GM18502 (cell line): ENCODE data around the gene PPP1R8.
"Not testable (repeated sequence)": the region's sequence is repeated elsewhere in the genome, so short reads cannot be mapped to it uniquely, and the experiment has no call there.

Source experiments
- ATAC-seq: cut with Tn5 transposase; IDR thresholded peaks from one replicate; pipeline ENCODE4 v1.9.1; 2021; ENCODE audit warnings: mild to moderate bottlenecking; ENCODE audit not compliant: unreplicated experiment, poor library complexity

PPP1R8 gene

DNA sequence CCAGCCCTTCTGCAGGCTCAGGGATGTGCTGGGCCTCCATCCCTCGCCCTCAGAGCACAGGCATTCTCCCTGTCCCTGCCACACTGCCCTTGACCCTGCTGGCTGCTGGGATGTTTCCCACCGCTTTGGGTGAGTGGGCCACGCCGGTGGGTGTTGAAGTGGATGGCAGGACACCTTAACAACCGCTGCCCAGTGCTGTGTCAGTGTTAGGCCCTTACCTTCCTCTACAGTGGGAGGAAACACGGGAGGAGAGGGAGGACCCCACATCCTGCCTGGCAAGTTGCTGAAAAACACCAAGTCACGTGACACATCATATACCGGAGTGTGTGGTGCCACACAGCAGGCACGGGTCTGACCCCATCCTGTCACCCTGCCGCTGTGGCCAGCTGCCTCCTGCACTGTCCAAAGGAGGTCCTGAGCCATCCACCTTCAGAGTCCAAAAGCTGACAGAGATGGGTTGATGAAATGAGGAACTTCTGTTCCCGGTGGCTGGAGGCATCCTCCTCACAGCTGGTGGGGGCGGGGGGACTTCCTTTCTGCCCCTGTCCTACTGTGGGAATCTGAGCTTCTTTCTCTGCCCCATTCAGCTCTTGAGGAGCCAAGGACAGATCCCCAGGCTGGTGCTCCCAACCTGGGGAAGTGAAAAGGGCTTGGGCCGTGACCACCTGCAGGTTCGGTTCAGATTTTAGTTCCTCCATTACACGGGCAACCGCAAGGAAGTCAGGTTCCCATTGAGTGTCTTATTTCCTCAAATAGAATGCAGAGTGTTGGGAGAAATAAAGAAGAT, 38.5 kb downstream of the PPP1R8 start:
- ATAC-seq: peak; percentile 48

DNA sequence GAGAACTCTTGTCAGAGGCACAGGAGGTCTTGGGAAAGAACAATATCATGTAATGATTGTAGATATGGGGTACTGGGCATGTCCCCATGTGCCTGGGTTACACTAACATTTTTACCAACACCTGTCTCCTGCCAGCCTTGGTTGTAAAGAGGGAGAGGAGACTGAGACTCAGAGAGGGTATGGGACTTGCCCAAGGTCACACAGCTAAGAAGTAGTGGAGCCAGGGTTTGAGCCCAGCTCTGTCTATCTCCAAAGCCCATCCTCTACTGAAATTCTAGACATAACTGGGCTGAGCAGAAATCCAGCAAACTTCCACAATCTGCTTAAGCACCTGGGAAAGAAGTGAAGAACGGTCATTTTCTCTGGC, 39.1 kb downstream of the PPP1R8 start:
- ATAC-seq: no peak

DNA sequence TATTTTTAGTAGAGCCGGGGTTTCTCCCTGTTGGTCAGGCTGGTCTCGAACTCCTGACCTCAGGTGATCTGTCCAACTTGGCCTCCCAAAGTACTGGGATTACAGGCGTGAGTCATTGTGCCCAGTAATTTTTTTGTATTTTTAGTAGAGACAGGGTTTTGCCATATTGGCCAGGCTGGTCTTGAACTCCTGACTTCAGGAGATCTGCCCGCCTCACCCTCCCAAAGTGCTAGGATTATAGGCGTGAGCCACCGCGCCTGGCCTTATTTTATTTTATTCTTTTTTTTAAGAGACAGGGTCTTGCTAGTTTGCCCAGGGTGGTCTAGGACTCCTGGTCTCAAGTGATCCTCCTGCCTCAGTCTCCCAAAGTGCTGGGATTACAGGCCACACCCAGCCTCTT, 40.5 kb downstream of the PPP1R8 start:
- not testable (repeated sequence) for ATAC-seq

DNA sequence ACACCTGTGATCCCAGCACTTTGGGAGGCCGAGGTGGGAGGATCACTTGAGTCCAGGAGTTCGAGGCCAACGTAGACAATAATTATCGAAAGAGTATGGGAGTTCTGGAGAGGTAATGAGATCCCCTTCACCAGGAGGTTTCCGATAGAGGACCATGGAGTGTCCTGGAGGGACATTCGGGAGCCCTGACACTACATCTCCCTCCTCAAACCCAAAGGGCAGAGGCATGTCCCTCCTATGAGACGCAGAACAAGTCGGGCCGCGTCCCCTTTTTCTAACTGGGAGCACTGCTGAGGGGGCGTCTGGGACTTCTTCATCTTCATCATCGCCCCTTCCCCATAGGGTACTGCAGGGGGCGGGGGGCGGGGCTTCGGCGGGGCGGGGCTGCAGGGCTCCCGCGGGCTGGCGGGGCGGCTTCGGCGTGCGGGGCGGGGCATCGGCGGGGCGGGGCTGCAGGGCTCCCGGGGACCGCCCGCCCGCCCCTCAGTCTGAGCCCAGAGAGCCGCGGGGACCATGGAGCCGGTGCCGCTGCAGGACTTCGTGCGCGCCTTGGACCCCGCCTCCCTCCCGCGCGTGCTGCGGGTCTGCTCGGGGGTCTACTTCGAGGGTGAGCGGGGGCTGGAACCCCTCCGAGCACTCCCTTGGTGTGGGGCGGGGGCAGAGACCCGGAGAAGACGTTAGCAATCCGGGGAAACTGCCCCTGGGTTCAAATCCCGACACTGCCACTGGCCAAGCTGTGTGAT, 41.6 kb downstream of the PPP1R8 start, which contains the start of gene THEMIS2:
THEMIS2 (plus strand) TSS at position 486 of the 743 bp plus-strand sequence; CDS start at position 514, 28 bp downstream.
- ATAC-seq: peak; percentile 35

DNA sequence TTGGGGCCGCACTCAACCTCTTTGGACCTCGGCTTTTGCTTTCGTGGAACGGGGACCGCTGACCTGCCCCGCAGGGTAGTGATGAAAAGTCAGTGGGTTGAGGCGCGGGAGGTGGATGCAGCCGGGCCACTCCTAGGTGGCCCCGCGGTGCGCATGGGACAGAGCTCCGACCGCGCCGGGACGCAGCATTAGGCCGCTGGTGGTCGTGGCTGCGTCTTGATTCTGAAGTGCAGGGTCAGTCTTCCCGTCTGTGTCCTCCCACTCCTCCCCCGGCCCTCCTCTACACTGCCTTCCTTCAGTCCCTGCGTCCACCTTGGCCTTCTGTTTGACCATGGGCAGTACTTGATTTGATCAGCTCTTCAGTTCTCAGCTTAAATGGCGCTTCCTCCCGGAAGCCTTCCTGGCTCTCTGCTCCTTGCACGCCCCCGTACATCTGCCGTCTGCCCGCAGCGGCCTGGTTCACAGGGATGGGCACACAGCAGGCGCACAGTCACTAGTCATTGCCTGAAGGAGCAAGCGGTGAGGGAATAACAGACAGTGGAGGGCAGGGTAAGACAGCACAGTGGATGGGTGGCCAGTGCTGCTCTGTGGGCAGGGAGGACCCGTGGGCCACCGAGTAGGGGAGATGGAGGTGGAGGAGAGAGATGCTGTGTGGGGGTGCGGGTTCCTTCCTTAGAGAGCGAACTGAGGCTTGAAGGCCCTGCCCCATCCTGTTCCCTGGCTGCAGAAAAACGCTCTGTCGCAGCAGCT, 42.4 kb downstream of the PPP1R8 start:
- ATAC-seq: peak; percentile 30

DNA sequence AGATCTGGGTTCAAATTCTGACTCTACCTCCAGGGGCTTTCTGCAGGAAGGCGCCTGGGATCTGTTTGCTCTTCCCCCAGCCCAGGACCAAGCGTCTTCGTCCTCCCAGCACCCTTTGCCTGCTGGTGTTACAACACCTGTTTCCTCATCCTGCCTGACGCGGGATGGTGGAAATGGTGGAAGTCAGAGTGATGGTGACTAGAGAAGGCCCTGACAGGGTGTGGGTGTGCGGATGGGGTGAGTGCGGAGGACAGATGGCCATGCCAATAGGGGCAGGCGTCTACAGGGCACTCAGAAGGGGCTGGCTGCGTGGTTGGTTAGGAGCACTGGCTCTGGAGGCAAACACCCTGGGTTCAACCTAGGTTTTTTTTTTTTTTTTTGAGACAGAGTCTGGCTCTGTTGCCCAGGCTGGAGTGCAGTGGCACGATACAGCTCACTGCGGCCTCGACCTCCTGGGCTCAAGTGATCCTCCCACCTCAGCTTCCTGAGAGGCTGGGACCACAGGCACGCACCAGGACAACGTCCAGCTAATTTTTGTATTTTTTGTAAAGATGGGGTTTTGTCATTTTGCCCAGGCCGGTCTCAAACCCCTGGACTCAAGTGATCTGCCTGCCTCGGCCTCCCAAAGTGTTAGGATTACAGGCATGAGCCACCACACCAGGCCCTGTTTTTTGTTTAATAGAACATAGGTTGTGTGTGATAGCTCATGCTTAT, 43.2 kb downstream of the PPP1R8 start:
- ATAC-seq: no peak

DNA sequence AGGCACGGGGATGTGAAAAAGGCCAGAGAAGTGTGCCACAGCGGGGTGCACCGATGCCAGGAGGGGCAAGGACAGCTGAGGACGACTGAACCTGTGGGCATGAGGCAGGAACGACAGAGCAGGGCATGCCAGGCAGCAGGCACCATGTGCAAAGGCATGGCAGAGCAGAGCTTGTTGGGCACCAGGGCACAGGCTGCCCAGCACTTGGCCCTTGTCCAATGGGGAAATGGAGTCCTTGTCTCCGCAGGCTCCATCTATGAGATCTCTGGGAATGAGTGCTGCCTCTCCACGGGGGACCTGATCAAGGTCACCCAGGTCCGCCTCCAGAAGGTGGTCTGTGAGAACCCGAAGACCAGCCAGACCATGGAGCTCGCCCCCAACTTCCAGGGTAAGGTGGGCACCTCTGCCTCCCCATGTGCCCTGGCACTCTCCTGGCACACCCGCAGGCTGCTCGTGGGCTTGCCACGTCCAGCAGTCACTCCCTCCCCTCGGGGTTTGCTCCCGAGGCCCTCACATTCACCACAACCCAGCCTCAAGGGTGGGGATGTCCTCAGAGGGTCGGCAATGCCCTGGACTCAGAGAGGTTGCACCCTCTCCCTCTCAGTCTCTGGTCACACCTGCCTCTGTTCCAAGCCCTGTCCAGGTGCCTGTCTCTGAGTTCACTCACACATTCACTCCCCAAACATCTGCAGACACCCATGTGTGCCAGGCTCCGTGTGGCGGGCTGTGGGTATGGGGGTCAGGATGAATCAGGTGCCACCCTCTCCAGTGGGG, 45.9 kb downstream of the PPP1R8 start:
- ATAC-seq: no peak

DNA sequence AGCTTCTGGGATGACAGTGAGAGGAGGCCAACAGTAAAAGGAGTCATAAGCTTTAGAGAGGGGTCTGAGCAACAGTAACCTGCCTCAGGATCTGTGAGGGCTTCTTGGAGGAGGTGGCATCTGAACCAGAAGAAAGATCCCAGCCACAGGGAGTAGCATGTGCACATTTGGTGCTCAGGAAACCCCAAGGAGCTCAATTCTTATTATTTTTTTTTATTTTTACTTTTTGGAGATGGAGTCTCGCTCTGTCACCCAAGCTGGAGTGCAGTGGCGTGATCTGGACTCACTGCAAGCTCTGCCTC, 46.5 kb downstream of the PPP1R8 start:
- ATAC-seq: no peak

DNA sequence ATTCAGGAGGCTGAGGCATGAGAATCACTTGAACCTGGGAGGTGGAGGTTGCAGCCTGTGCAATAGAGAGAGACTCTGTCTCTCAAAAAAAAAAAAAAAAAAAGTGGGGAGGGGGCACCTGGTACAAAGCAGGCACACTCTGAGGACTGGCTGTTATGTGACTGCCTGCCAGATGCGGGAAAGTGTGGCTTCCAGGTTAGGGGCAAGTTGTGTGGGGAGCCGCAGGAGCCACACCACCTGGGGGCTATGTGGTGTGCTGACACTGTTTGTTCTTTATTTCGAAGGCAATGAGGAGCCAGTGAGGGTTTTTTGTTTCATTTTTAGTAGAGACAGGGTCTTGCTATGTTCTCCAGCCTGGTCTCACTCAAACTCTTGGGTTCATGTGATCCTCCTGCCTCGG, 47.5 kb downstream of the PPP1R8 start:
- ATAC-seq: no peak

DNA sequence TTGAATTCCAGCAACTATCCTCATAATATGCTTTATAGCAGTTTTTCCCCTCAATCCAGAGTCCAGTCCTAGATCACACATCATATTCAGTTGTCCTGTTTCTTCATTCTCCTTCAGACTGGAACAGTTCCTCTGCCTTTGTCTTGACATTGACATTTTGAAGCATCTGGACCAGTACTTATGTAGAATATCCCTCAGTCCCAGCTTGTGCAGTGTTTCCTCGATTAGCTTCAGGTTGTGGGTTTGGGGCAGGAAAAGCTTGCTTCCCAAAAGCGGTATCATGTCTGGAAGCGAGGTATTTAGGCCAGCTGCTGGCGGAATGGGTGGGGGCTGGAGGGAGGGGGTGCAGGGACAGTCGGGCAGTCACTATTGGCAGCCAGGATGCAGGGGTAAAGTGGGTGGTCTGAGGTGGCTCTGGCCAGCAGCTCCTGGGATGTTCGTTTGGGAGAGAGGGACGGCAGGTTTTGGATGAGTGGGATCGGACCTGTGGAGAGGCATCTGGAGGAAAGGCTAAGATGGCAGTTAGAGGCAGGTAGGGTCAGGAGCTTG, 48.3 kb downstream of the PPP1R8 start:
- no peak for ATAC-seq

DNA sequence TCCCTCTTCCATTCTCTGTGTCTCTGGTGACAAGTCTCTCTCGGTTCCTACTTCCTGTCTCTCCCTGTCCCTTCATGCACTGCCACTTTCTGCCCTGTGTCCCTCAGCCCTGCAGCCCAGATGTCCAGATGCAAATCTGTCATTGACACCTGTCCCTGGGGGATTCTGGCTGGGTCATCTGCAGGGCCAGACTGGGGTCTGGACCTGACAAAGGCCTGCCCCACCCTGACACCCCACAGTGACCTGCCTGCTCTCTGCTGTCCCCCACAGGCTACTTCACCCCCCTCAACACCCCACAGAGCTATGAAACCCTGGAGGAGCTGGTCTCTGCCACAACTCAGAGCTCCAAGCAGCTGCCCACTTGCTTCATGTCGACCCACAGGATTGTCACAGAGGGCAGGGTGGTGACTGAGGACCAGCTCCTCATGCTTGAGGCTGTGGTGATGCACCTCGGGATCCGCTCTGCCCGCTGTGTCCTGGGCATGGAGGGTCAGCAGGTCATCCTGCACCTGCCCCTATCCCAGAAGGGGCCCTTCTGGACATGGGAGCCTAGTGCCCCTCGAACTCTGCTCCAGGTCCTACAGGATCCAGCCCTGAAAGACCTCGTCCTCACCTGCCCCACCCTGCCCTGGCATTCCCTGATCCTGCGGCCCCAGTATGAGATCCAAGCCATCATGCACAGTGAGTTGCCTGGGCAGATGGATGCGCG, 48.9 kb downstream of the PPP1R8 start:
- no peak for ATAC-seq

DNA sequence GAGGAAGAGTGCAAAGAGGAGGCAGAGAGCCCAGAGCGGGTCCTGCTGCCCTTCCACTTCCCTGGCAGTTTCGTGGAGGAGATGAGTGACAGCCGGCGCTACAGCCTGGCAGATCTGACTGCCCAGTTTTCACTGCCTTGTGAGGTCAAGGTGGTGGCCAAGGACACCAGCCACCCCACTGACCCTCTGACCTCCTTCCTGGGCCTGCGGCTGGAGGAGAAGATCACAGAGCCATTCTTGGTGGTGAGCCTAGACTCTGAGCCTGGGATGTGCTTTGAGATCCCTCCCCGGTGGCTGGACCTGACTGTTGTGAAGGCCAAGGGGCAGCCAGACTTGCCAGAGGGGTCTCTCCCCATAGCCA, 51.9 kb downstream of the PPP1R8 start:
- ATAC-seq: no peak

DNA sequence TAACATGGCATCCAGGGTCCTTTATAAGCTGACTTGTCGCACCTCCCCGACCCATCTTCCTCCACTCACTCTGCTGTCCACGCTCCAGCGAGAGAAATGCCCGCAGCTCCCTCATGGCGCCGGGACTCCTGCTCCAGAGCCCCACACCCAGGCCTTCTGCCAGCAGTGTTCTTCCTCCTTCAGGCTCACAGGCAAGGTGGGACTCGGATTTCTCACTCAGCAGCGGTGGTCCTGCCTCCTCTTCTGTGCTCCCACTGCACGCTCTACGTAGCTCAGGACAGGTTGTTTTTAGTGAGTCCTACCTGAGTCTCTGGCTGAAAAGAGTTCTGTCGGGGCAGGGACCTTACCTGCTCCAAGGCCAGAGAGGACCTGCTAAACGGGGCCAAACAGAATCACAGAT, 53.0 kb downstream of the PPP1R8 start:
- ATAC-seq: no peak

DNA sequence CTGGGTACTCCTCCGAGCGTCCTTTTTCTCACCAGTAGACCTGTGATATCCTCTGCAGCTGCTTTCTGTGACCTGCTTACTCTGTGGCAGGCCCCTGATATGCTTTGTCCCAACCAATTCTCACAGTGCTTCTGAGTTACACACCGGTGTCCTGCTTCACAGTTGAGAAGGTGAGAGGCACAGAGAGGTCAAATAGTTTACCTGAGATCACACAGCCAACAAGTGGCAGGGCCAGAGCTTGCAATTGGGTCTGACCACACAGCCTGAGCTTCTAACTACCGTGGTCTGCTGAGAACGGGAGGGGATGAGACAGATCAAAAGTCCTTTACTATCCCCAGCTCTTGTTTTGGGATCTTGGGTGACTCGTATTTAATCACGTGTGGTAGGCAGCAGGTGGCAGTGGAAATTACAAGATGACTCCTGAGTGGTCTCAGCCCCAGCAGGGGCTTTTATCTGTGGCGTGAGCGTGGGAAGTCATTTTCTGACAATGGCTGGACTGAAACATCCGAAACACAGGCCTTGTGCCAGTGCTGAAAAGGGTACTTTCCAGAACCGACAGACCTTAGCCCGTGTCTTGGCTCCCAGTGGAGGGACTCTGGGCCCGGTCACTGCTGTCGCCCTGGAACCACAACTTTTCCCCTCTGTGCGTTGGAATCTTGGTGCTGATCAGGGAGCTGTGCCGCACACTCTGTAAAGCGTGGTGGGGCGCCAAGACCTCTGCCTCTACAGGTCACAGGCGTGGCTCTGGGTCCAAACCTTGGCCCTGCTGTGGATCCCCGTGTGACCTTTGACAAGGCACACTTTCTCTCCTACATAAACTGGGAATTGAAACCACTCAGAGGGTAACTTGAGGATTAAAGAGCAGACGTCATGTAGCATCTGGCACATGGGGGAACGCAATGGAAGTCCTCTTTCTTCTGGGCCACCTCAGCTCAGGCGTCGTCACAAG, 53.7 kb downstream of the PPP1R8 start:
- ATAC-seq: no peak

DNA sequence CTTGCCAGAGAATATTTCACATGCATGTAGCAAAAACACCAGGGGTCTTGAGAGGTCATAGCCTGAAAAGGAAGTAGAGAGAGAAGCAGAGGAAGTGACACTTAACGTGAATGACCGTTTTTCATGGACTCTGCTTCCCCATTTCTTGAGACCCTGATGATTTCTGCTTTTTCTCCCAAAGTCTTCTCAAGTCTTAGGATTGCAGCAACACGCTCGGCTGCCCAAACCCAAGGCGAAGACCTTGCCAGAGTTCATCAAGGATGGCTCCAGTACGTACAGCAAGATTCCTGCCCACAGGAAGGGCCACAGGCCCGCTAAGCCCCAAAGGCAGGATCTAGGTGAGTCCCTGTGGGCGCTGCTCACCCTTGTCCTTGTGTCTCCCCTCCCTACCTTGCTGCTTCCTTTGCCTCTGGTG, 54.5 kb downstream of the PPP1R8 start:
- no peak for ATAC-seq

DNA sequence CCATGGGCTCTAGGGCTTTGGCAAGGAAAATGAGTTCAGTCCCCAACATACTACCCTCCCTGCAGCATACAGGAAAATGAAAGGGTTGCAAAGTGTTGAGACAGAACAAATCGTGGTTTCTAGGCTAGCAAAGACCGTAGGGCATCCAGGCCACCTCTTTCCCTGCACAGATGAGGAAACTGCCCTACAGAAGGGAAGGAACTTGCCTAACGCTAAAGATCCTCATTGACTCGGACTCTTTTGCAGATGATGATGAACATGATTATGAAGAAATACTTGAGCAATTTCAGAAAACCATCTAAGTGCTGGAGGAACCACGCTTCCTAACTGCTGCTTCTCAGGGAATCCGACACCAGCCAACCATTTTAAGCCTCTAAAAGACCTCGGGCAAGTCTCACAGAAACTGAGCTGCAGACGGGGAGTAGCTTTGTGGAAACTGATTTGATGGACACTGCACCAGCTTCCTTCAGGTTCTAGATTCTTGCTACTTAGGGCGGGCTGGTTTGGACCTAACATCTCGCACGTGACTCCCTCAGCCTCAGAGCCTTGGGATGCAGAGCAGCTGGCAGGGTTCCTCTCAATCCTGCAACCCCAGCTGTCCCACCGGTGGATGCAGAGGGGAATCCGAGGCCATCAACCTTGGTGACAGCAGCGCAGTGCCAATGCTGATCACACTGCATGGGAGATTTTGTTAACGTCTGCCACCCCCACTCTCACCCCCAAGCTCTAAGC, 55.2 kb downstream of the PPP1R8 start:
- no peak for ATAC-seq

DNA sequence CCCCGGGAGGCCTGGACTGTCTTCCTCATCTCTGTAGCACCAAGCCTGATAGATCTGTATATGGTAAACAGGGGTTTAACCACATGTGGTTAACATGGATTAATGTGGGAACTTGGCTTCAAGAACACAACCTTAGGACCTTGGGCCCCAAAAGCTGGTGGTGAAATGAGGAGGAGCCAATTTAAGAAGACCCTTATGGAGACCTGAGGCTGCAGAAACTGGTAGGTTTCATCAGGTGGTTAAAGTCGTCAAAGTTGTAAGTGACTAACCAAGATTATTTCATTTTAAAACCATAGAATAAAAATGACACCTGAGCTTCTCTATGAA, 55.7 kb downstream of the PPP1R8 start:
- no peak for ATAC-seq
